Left hindlimb (tissue), 1 donor: ENCODE results near the gene NIPAL4.

Experiments
- DNase-seq: peaks from one replicate; pipeline ENCODE4 v3.0.0-alpha.2; 2018

The NIPAL4 gene

DNA sequence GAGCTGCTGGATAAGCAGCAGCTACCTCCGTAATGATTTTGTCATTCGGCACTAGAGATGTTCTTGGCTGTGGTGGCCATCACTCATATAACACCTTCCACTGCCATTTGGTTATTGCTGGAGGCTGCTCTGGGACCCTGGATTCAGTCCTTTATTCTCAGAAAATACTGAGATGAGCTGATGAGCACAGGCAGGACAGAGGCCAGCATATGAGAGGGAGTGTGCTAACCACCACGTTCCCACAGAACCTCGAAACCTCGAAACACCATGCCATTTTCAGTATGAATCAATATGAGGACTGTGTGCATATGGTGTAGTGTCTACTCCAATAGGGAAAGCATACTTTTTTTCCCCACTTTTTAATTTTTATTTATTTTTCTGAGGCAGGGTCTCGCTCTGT, 59.0 kb downstream of the NIPAL4 start:
- no peak for DNase-seq

DNA sequence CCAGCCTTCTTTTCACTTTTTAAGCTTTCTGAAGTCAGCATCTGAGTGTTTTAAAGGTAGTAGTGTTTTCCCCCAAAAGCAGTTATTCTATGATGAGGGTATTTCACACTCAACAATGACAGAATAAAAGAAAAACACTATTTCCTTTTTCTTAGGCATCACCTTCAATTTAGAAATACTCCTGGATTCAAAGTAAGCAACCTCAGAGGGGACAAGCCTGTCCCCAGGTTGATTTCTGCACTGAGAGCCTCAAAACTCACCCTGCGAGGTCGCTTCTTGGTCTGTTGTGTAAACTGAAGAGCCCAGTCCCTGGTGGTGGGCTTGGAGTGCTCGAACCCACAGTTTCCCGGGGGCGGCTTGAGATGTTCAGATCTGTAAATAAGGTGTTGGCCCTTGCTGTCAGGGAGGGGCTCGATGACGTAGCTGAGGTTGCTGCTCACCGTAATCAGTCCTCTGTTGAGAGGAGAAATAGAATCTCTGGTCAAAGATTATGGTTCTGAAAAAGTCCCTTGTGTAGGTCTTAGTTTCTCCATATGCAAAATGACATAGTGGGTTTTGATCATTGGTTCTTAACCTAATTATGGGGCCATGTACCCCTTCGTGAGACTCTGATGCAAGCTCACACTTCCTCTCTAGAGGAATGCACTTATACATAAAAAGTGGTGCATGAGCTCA, 59.7 kb downstream of the NIPAL4 start:
- DNase-seq: no peak

DNA sequence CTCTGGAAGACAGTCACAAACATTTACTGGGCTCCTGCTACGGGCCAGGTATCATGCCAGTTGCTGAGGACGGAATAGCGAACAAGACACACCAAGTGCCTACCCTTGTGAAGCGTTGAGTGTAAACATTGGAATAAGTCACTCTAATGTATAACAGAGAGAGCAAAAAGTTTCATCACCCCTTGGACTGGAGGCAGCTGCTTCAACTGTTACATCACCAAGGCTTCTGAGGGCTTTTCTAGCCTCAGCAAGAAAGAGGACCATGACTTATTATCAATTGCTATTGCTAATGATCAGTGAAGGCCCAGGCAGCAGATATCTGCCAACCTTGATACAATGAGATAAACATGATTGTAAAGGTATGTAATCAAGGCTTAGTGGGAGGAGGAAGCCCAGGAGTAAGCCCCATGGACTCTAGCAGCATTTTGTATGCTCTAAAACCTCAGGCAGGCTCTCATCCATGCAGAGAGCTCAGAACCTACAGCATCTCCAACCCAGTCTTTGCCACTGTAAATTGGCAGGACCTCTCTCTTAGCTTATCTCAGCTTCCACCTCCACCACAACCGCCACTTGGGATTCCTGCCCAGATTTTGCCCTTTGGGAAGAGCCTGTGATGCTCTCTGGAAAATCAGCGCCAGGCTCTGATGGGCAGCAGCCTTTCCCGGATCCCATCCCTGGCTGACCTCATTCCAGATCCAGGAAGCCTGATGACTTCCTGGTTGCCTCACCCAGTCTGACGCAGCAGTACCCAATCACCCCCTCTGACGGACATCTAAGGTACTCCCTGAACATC, 61.1 kb downstream of the NIPAL4 start:
- DNase-seq: no peak

DNA sequence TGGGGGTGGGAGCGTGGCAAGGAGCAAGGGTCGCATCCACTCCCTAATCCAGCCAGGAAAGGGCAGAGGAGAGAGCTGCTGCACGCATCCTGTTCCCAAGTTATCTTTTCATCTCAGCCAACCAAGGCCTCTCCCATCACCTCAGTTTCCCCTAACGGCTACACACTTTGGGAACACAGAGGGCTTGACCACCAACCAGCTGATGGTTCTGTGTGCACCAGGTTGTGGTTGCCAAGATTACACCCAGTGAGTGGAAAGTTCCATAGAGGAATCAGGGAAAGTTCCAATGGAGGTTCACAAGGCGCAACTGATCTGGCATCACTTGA, 61.7 kb downstream of the NIPAL4 start:
- no peak for DNase-seq

DNA sequence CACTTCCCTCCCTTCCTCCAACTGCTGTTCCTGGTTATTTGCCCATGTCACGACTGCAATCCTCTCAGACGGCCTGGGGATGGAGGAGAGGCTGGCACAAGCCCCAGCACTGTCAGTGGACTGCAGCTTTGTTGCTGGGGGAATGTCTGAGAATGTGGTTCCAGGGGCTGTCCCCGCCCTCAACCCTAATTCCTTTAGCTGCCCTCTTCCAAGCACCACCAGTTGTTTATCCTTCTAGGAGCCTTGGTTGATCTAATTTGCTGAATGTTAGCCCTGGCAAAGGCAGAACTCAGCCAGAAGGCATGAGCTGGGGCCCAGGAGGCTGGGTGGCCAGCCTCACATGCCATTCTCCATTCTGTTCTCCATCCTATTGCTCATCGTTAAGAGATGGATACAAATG, 64.0 kb downstream of the NIPAL4 start:
- DNase-seq: no peak
